Central memory CD8-positive, alpha-beta T cell (primary cell): ENCODE measurements around the gene NDUFA13.

Source experiments
- ATAC-seq: fragments of 150-1000 bp; cut with Tn5 transposase; replicated peaks from 2 replicates; pipeline ENCODE4 v1.10.0; 2022; ENCODE audit warnings: mild to moderate bottlenecking, moderate FRiP score, moderate number of reproducible peaks; ENCODE audit not compliant: poor library complexity, severe bottlenecking; ENCODE audit errors: extremely low read depth
- DNase-seq, 2 donors: peaks; one replicate each; pipeline ENCODE4 v3.0.0; 2021; ENCODE audit warnings: low spot score in 2 of 2
- H3K27ac Mint-ChIP-seq: one replicate; pipeline ENCODE4 v1.8.0; 2022; ENCODE audit warnings: low read depth, mild to moderate bottlenecking, moderate library complexity, mixed read lengths
- H3K27me3 Mint-ChIP-seq: one replicate; pipeline ENCODE4 v1.8.0; 2022; ENCODE audit warnings: mixed read lengths
- H3K36me3 Mint-ChIP-seq: one replicate; pipeline ENCODE4 v1.8.0; 2022; ENCODE audit warnings: mild to moderate bottlenecking, moderate library complexity, mixed read lengths; ENCODE audit not compliant: insufficient read depth
- H3K4me1 Mint-ChIP-seq: one replicate; pipeline ENCODE4 v1.8.0; 2022; ENCODE audit warnings: mixed read lengths
- H3K4me3 Mint-ChIP-seq: one replicate; pipeline ENCODE4 v1.8.0; 2022; ENCODE audit warnings: mild to moderate bottlenecking, moderate library complexity, mixed read lengths
- H3K9me3 Mint-ChIP-seq: one replicate; pipeline ENCODE4 v1.8.0; 2022; ENCODE audit warnings: mixed read lengths

The NDUFA13 gene

GRCh38 chr19:19543640-19544039 is 27.6 kb downstream of the NDUFA13 start:
- DNase-seq (no peak), ATAC-seq (no peak)
- no peaks in the 10 kb centered on the region for H3K9me3 Mint-ChIP-seq
- H3K27ac Mint-ChIP-seq, result no peak overlapping the region
- peaks cover 5% of the 10 kb centered on the region for H3K36me3 Mint-ChIP-seq
- H3K4me1 Mint-ChIP-seq, result peaks cover 5% of the 10 kb centered on the region
- H3K4me3 Mint-ChIP-seq, result no peak overlapping the region
- H3K27me3 Mint-ChIP-seq, result peaks cover 6% of the 10 kb centered on the region

- Mint-ChIP-seq H3K4me1 (no peaks in the 10 kb centered on the region), H3K27ac (no peak overlapping the region), H3K9me3 (no peaks in the 10 kb centered on the region), H3K36me3 (peaks cover 5% of the 10 kb centered on the region), H3K27me3 (no peaks in the 10 kb centered on the region), H3K4me3 (no peak overlapping the region)
- DNase-seq, result no peak
- no peak for ATAC-seq
Observed at GRCh38 chr19:19544257-19544953, 28.4 kb downstream of the NDUFA13 start.

GRCh38 chr19:19544954-19545591 is 29.0 kb downstream of the NDUFA13 start:
- Mint-ChIP-seq H3K9me3 (no peaks in the 10 kb centered on the region), H3K27ac (no peak overlapping the region), H3K27me3 (no peaks in the 10 kb centered on the region), H3K4me3 (no peak overlapping the region), H3K36me3 (peaks cover 5% of the 10 kb centered on the region), H3K4me1 (no peaks in the 10 kb centered on the region)
- ATAC-seq, result no peak
- DNase-seq, result no peak

- no peaks in the 10 kb centered on the region for H3K9me3 Mint-ChIP-seq
- H3K4me3 Mint-ChIP-seq, result no peak overlapping the region
- DNase-seq, result no peak
- H3K36me3 Mint-ChIP-seq, result peaks cover 5% of the 10 kb centered on the region
- ATAC-seq, result no peak
- H3K27me3 Mint-ChIP-seq, result no peaks in the 10 kb centered on the region
- no peak overlapping the region for H3K27ac Mint-ChIP-seq
- H3K4me1 Mint-ChIP-seq, result no peaks in the 10 kb centered on the region
Observed at GRCh38 chr19:19545707-19546106, 29.7 kb downstream of the NDUFA13 start.

- Mint-ChIP-seq H3K4me1 (no peaks in the 10 kb centered on the region), H3K27me3 (no peaks in the 10 kb centered on the region), H3K4me3 (no peak overlapping the region), H3K9me3 (no peaks in the 10 kb centered on the region), H3K27ac (no peak overlapping the region), H3K36me3 (peaks cover 5% of the 10 kb centered on the region)
- ATAC-seq (no peak), DNase-seq (no peak)
Observed at GRCh38 chr19:19546751-19547162, 30.7 kb downstream of the NDUFA13 start.

- ATAC-seq, result no peak
- Mint-ChIP-seq H3K4me1 (no peaks in the 10 kb centered on the region), H3K27me3 (no peaks in the 10 kb centered on the region), H3K36me3 (peaks cover 5% of the 10 kb centered on the region), H3K27ac (no peak overlapping the region), H3K4me3 (no peak overlapping the region), H3K9me3 (no peaks in the 10 kb centered on the region)
- DNase-seq, result no peak
Observed at GRCh38 chr19:19547674-19548336, 31.8 kb downstream of the NDUFA13 start.

GRCh38 chr19:19548915-19549759 is 33.1 kb downstream of the NDUFA13 start:
- DNase-seq, result no peak
- no peak overlapping the region for H3K27ac Mint-ChIP-seq
- H3K9me3 Mint-ChIP-seq, result no peaks in the 10 kb centered on the region
- H3K4me3 Mint-ChIP-seq, result no peak overlapping the region
- H3K27me3 Mint-ChIP-seq, result no peaks in the 10 kb centered on the region
- no peak for ATAC-seq
- no peaks in the 10 kb centered on the region for H3K4me1 Mint-ChIP-seq
- H3K36me3 Mint-ChIP-seq, result peaks cover 5% of the 10 kb centered on the region

GRCh38 chr19:19549804-19550464 is 33.9 kb downstream of the NDUFA13 start:
- peaks cover 5% of the 10 kb centered on the region for H3K36me3 Mint-ChIP-seq
- DNase-seq, result no peak
- ATAC-seq, result no peak
- H3K27me3 Mint-ChIP-seq, result no peaks in the 10 kb centered on the region
- no peak overlapping the region for H3K27ac Mint-ChIP-seq
- H3K4me1 Mint-ChIP-seq, result peaks cover 5% of the 10 kb centered on the region
- no peaks in the 10 kb centered on the region for H3K9me3 Mint-ChIP-seq
- H3K4me3 Mint-ChIP-seq, result no peak overlapping the region

GRCh38 chr19:19550485-19550929 is 34.5 kb downstream of the NDUFA13 start:
- Mint-ChIP-seq H3K27ac (no peak overlapping the region), H3K27me3 (no peaks in the 10 kb centered on the region), H3K9me3 (no peaks in the 10 kb centered on the region), H3K4me1 (peaks cover 5% of the 10 kb centered on the region), H3K36me3 (peaks cover 3% of the 10 kb centered on the region), H3K4me3 (no peak overlapping the region)
- ATAC-seq (no peak), DNase-seq (no peak)

- no peak for ATAC-seq
- Mint-ChIP-seq H3K27me3 (no peaks in the 10 kb centered on the region), H3K27ac (no peak overlapping the region), H3K4me3 (no peak overlapping the region), H3K9me3 (no peaks in the 10 kb centered on the region), H3K36me3 (peaks cover 6% of the 10 kb centered on the region), H3K4me1 (peaks cover 5% of the 10 kb centered on the region)
- DNase-seq, result no peak
Observed at GRCh38 chr19:19550972-19551852, 35.2 kb downstream of the NDUFA13 start.

- Mint-ChIP-seq H3K4me3 (no peak overlapping the region), H3K27ac (no peak overlapping the region), H3K4me1 (peaks cover 5% of the 10 kb centered on the region), H3K9me3 (no peaks in the 10 kb centered on the region), H3K27me3 (no peaks in the 10 kb centered on the region), H3K36me3 (peaks cover 4% of the 10 kb centered on the region)
- ATAC-seq (no peak), DNase-seq (no peak)
Observed at GRCh38 chr19:19551853-19552192, 35.8 kb downstream of the NDUFA13 start.
